Thyroid gland (tissue), 4 donors: ENCODE results near the gene RECQL. TPM values are rescaled to one million over a fixed set of nuclear protein-coding genes. Genes with fewer than 3 reads are reported as not detected.
"Not testable (repeated sequence)": the region's sequence is repeated elsewhere in the genome, so short reads cannot be mapped to it uniquely, and the experiment has no call there.

Experiments
- DNase-seq, 2 donors: peaks; one replicate each; pipeline ENCODE4 v3.0.0-alpha.2; 2019
- H3K27ac ChIP-seq, 3 donors: fragments of 200-600 bp; sonication (generic); 1 replicate in 2 of 3; 2 replicates in 1 of 3; pipeline ENCODE4 v1.5.1; 2016 to 2019; ENCODE audit warnings: mild to moderate bottlenecking in 1 of 3, moderate library complexity in 1 of 3
- H3K27me3 ChIP-seq: fragments of 200-600 bp; sonication (generic); one replicate; pipeline ENCODE4 v1.5.1; 2019
- H3K36me3 ChIP-seq, 2 donors: fragments of 200-600 bp; sonication (generic); one replicate each; pipeline ENCODE4 v1.5.1; 2016 to 2019
- H3K4me1 ChIP-seq, 2 donors: fragments of 200-600 bp; sonication (generic); one replicate each; pipeline ENCODE4 v1.5.1; 2017 to 2019
- H3K4me3 ChIP-seq, 3 donors: fragments of 200-600 bp; sonication (generic); replicated peaks in 1 of 3; 1 replicate in 2 of 3; 2 replicates in 1 of 3; pipeline ENCODE4 v1.5.1; 2016; ENCODE audit warnings: mild to moderate bottlenecking in 1 of 3
- H3K9me3 ChIP-seq: fragments of 200-600 bp; sonication (generic); one replicate; pipeline ENCODE4 v1.5.1; 2017
- POLR2A ChIP-seq, 2 donors: fragments of 450-650 bp; IDR thresholded peaks; one replicate each; pipeline ENCODE4 v1.6.1; 2017; ENCODE audit warnings: antibody characterized with exemption in 2 of 2, mild to moderate bottlenecking in 2 of 2, moderate library complexity in 1 of 2
- WGBS, 2 donors: methylation state at CpG; one replicate each; pipeline ENCODE4 v1.1.5; 2017; 5-methylcytosine and 5-hydroxymethylcytosine counted together
- intact Hi-C: fragments of 100-400 bp; cut with DNase I; formaldehyde crosslinking; loops from one replicate; pipeline ENCODE4 v1.15.1; 2023
- total RNA-seq, 4 donors: library from RNA; depleted of rRNA; stranded (reverse); fragments of >200 nt; gene quantifications; one replicate each; pipeline ENCODE4 v1.2.3, GENCODE V29; 2016
- TF ChIP-seq, protein P1 (sequence below), 6 experiments: fragments of 200-600 bp in 3 of 6; fragments of 450-650 bp in 3 of 6; sonication (generic) in 3 of 6; IDR thresholded peaks; one replicate each; pipeline ENCODE4 v1.5.1; 2016 to 2019; ENCODE audit warnings: antibody characterized with exemption in 6 of 6, mild to moderate bottlenecking in 2 of 6, inconsistent platforms in 1 of 6, moderate library complexity in 1 of 6

RECQL gene
- total RNA-seq, 4 donors from 2014 or later: 26.8 to 71.2 (median 46.4) TPM

- TF ChIP-seq POLR2A (IDR thresholded peaks at IDR 0.05): no peak
- TF ChIP-seq, protein P1, sequence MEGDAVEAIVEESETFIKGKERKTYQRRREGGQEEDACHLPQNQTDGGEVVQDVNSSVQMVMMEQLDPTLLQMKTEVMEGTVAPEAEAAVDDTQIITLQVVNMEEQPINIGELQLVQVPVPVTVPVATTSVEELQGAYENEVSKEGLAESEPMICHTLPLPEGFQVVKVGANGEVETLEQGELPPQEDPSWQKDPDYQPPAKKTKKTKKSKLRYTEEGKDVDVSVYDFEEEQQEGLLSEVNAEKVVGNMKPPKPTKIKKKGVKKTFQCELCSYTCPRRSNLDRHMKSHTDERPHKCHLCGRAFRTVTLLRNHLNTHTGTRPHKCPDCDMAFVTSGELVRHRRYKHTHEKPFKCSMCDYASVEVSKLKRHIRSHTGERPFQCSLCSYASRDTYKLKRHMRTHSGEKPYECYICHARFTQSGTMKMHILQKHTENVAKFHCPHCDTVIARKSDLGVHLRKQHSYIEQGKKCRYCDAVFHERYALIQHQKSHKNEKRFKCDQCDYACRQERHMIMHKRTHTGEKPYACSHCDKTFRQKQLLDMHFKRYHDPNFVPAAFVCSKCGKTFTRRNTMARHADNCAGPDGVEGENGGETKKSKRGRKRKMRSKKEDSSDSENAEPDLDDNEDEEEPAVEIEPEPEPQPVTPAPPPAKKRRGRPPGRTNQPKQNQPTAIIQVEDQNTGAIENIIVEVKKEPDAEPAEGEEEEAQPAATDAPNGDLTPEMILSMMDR (IDR thresholded peaks at IDR 0.05): no peak
- Histone ChIP-seq H3K27me3 (no peaks in the 10 kb centered on the region), H3K9me3 (no peaks in the 10 kb centered on the region), H3K36me3 (peaks cover 0 to 5% of the 10 kb centered on the region in 2 donors), H3K4me3 (peak overlapping the region in 2 of 3 donors; percentile 6 to 55), H3K27ac (peak overlapping the region in 1 of 3 donors; percentile 82), H3K4me1 (no peaks in the 10 kb centered on the region)
- WGBS, 2 donors: 88 to 92% methylated on average over 5 of the region's 5 CpGs
- intact Hi-C loops: no loop called here
- DNase-seq: no peak
These were observed 62.8 kb downstream of the RECQL start for GRCh38 chr12:21438643-21439042.

DNA sequence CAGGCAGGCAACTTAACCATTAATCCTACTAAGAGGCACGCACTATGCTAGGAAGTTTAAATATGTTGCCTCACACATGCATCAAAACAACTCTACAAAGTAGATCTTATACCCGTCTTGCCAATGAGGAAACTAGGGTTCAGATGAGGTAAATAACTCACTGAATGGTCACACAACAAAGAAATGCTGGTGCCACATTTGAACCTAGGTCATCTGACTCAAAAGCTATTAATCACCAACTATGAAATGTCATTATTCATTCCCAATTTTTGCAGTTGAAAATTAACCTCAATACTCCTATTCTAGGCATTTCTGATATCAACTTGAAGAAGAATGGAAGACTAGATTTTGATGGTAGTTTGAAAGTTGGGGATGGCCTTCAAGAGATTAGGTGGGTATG, 66.7 kb downstream of the RECQL start:
- whole genome bisulfite sequencing, 2 donors: 80 to 82% methylated on average over 2 of the region's 2 CpGs
- H3K27ac ChIP-seq: no peak overlapping the region
- H3K4me3 ChIP-seq: no peak overlapping the region
- no peak for DNase-seq
- no peaks in the 10 kb centered on the region for H3K27me3 ChIP-seq
- no peaks in the 10 kb centered on the region for H3K4me1 ChIP-seq
- H3K9me3 ChIP-seq: no peaks in the 10 kb centered on the region
- intact Hi-C loops: no loop called here
- no peaks in the 10 kb centered on the region for H3K36me3 ChIP-seq
- TF ChIP-seq POLR2A (IDR thresholded peaks at IDR 0.05): no peak
- TF ChIP-seq, protein P1 (IDR thresholded peaks at IDR 0.05): no peak

DNA sequence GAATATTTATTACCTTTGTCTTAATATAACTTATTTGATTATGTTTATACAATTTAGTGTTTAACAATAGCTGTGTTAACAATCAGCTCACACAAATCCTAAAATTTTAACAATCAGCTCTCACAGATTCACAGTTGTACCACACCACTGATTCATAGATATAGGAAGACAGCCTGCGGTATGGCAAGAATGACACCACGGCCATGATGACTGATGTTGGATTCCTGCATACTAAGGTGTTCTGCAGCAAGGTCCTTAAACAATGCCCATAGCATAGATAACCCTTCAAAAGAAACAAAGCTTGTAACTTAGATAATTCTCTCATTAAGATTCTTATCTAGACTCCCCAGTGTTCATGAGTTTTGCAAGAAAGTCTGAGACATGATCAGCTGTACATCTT, 67.9 kb downstream of the RECQL start:
- intact Hi-C loops: no loop called here
- WGBS, 2 donors: 49 to 68% methylated on average over 2 of the region's 2 CpGs
- Histone ChIP-seq H3K4me3 (no peak overlapping the region), H3K9me3 (no peaks in the 10 kb centered on the region), H3K4me1 (no peaks in the 10 kb centered on the region), H3K27me3 (no peaks in the 10 kb centered on the region), H3K27ac (no peak overlapping the region), H3K36me3 (no peaks in the 10 kb centered on the region)
- DNase-seq: no peak
- TF ChIP-seq, protein P1 (IDR thresholded peaks at IDR 0.05): no peak
- TF ChIP-seq POLR2A (IDR thresholded peaks at IDR 0.05): no peak

GRCh38 chr12:21429994-21430393, 71.4 kb downstream of the RECQL start:
- Histone ChIP-seq H3K4me3 (no peak overlapping the region), H3K36me3 (no peaks in the 10 kb centered on the region), H3K9me3 (no peaks in the 10 kb centered on the region), H3K4me1 (no peaks in the 10 kb centered on the region), H3K27me3 (no peaks in the 10 kb centered on the region), H3K27ac (no peak overlapping the region)
- no peak for DNase-seq
- TF ChIP-seq POLR2A (IDR thresholded peaks at IDR 0.05): no peak
- TF ChIP-seq, protein P1 (IDR thresholded peaks at IDR 0.05): no peak
- 56 to 58% methylated on average over 4 of the region's 4 CpGs for WGBS, 2 donors
- intact Hi-C loops: no loop called here

- 78 to 84% methylated on average over 4 of the region's 4 CpGs for WGBS, 2 donors
These were observed 73.2 kb downstream of the RECQL start for GRCh38 chr12:21428241-21428640.

GRCh38 chr12:21419009-21419699, 82.3 kb downstream of the RECQL start:
- 86 to 89% methylated on average over 30 of the region's 30 CpGs for WGBS, 2 donors
- H3K27ac ChIP-seq: not testable (repeated sequence)

More at GRCh38 chr12:21428241-21428640, 73.2 kb downstream of the RECQL start:
- DNase-seq: no peak
- Histone ChIP-seq H3K27me3 (no peaks in the 10 kb centered on the region), H3K36me3 (no peaks in the 10 kb centered on the region), H3K4me3 (no peak overlapping the region), H3K9me3 (no peaks in the 10 kb centered on the region), H3K27ac (no peak overlapping the region), H3K4me1 (no peaks in the 10 kb centered on the region)
- TF ChIP-seq POLR2A (IDR thresholded peaks at IDR 0.05): no peak
- TF ChIP-seq, protein P1 (IDR thresholded peaks at IDR 0.05): no peak
- intact Hi-C loops: no loop called here

More at GRCh38 chr12:21419009-21419699, 82.3 kb downstream of the RECQL start:
- H3K4me1 ChIP-seq, H3K27me3 ChIP-seq, H3K9me3 ChIP-seq, H3K4me3 ChIP-seq, H3K36me3 ChIP-seq, intact Hi-C loops, DNase-seq: not testable (repeated sequence)
